Gastrocnemius medialis (tissue), 4 donors: ENCODE measurements around the gene SCAF11.

Experiments used
- POLR2A ChIP-seq, 2 donors: fragments of 450-650 bp; IDR thresholded peaks; one replicate each; pipeline ENCODE4 v1.6.1; 2017; ENCODE audit warnings: antibody characterized with exemption in 2 of 2, mild to moderate bottlenecking in 2 of 2, moderate library complexity in 2 of 2
- TF ChIP-seq, protein P1 (sequence below), 5 experiments: fragments of 450-650 bp in 3 of 5; fragments of 200-600 bp in 2 of 5; sonication (generic) in 2 of 5; IDR thresholded peaks in 4 of 5; conservative IDR thresholded peaks in 1 of 5; 1 replicate in 4 of 5; 2 replicates in 1 of 5; pipeline ENCODE4 v1.5.1; 2016 to 2019; ENCODE audit warnings: antibody characterized with exemption in 5 of 5, mild to moderate bottlenecking in 3 of 5, moderate library complexity in 3 of 5

DNA sequence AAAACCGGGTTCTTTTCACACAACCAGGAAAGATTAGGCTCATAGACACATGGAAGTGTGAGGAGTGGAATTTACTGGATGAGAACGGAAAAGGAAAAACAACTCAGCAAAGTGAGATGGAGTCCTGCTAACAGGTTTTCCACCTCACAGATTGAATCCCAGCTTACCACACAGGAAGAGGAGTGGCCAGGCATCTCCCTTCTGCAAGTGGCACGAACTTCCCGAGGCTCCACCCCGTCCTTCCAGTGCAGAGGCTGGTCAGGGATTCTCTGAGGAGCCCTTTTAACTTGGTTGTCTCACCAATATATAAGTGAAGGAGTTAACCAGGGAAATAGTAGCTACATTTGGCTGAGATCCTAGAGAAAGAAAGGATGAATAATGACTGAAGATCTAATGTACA is 102.8 kb downstream of the SCAF11 start:
- TF ChIP-seq POLR2A (IDR thresholded peaks at IDR 0.05), result no peak
- TF ChIP-seq, protein P1, sequence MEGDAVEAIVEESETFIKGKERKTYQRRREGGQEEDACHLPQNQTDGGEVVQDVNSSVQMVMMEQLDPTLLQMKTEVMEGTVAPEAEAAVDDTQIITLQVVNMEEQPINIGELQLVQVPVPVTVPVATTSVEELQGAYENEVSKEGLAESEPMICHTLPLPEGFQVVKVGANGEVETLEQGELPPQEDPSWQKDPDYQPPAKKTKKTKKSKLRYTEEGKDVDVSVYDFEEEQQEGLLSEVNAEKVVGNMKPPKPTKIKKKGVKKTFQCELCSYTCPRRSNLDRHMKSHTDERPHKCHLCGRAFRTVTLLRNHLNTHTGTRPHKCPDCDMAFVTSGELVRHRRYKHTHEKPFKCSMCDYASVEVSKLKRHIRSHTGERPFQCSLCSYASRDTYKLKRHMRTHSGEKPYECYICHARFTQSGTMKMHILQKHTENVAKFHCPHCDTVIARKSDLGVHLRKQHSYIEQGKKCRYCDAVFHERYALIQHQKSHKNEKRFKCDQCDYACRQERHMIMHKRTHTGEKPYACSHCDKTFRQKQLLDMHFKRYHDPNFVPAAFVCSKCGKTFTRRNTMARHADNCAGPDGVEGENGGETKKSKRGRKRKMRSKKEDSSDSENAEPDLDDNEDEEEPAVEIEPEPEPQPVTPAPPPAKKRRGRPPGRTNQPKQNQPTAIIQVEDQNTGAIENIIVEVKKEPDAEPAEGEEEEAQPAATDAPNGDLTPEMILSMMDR (IDR thresholded peaks at IDR 0.05 in 4 of 5, conservative IDR thresholded peaks at IDR 0.05 in 1 of 5), result no peak
